ENCODE measurements around the gene CSNK1G2.
"Not testable (repeated sequence)": the region's sequence is repeated elsewhere in the genome, so short reads cannot be mapped to it uniquely, and the experiment has no call there.

The CSNK1G2 gene

GRCh38 chr19:1970003-1970805 is 29.2 kb downstream of the CSNK1G2 start:
- DNase-seq, result no peak

- no peak for DNase-seq
Observed at GRCh38 chr19:1970806-1971502, 30.0 kb downstream of the CSNK1G2 start.

DNA sequence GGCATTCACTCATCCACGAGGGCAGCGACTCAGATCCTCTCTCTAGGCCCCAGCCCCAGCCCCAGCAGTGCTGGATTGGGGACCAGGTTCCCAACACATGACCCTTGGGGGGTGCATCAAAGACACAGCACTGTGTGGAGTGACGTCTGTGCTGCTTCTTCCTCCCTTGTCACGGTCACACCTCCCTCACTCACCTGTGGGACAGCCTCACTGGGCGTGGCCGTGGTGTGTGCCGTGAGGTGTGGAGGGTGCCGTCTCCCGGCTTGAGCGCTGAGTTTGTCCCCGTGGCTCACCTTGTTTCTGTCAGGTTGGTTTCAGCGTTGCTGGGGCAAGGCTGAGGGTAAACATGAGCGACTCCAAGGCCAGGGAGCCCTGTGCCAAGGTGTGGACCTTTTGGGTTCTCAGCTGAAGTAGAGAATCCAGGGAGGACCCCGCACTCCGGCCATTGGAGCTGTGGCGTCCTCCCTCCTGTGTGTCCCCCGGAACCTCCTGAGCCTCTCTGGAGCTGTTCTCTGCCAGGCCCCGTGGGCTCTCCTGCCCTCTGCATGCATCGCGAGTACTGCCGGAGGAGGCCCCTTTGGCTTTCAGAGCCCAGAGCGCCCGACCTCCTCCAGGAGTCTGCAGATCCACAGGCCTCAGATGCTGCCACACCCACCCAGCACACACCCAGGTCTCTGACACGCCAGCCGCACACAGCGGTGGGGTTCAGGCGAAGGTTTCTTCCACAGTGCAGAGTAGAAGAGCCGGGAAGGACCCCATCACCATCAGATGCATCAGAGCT is 33.6 kb downstream of the CSNK1G2 start:
- no peak for DNase-seq

DNA sequence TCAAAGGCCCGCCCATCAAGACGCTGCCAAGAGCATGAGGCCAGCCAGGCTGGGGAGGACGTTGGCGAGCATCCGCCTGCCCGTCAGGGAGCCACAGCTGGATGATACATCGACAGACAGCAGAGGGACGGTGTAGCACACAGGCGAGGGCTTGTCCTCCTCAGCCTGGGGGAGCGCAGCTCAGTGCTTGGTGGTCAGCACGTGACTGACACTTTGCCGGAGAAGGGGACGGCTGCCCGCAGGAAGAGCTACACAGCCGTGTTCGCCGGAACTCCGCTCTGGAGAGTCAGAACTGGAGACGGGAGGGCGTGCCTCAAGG is 34.1 kb downstream of the CSNK1G2 start:
- no peak for DNase-seq

- DNase-seq, result no peak
Observed at GRCh38 chr19:1977120-1977519, 36.1 kb downstream of the CSNK1G2 start.

DNA sequence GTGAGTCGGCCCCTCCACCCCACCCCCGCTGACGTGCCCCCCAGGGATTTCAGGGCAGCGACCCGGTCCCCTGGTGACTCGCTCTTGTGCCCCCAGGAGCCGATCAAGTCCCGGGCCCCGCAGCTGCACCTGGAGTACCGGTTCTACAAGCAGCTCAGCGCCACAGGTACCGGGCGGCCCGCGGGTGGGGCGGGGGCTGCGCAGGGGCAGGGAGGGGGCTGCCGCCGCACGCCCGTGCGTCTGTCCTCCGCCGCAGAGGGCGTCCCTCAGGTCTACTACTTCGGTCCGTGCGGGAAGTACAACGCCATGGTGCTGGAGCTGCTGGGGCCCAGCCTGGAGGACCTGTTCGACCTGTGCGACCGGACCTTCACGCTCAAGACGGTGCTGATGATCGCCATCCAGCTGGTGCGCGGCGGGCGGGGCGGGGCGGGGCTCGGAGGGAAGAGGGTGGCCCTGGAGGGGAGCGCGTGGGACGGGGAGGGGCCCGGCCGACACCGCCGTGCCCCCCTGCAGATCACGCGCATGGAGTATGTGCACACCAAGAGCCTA is 37.4 kb downstream of the CSNK1G2 start:
- no peak for DNase-seq

DNA sequence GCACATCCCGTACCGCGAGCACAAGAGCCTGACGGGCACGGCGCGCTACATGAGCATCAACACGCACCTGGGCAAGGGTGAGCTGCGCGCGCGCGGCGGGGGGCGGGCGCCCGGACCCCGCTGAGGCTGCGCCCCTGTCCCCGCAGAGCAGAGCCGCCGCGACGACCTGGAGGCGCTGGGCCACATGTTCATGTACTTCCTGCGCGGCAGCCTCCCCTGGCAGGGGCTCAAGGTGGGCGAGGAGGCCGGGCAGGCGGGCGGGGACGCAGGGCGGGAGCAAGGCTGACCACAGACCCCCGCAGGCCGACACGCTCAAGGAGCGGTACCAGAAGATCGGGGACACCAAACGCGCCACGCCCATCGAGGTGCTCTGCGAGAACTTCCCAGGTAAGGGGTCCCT is 38.0 kb downstream of the CSNK1G2 start:
- DNase-seq, result no peak

- no peak for DNase-seq
Observed at GRCh38 chr19:1979642-1980041, 38.7 kb downstream of the CSNK1G2 start.

DNA sequence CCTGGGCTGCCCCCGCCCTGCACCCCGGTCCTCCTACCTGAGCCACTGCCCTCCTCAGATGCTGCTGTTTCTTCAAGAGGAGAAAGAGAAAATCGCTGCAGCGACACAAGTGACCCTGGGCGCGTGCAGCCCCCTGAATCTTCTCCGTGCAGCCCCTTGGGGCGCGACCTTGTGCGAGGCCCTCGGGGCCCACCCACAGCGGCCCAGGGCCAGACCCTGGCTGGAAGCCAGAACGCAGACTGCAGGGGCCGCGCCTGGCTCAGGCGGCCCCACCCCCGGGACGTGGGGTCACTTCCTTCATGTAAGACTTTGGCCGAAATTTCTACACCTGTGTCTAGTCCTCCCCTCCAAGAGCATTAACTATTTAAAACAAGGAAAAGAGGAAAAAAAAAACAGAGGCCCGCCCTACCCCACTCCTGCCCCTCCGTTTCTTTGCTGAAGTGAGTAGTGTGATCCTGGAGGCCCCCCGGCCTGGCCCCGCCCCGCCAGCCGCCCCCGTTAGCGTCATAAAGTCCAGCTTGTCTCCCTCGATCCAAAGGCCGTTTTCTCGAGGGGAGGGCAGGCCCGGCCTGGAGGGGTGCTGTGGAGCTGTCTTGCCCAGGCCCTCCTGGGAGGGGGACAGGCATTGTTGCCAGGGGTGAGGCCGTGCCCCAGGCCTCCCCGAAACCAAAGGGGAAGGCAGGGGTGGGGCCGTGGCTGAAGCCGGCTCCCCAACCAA is 39.3 kb downstream of the CSNK1G2 start:
- DNase-seq, result no peak

DNA sequence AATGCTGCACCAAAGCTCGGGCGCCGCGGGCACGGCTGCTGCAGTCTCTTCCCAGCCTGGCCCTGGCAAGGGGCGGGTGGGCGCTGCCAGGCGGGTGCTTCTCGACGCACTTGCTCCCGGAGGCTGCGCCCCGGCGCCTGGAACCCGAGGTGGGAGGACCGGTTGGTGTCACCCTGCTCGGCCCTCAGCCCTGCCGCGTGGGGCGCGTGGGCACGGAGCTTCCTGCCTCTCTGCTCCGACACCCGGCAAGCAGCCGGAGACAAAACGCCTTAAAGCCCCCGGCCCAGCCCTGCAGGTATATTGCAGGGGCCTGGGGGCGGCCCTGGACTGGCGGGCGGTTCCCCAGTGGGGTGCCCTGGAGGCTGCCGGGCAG is 39.8 kb downstream of the CSNK1G2 start:
- no peak for DNase-seq

GRCh38 chr19:1981253-1981652 is 40.3 kb downstream of the CSNK1G2 start:
- DNase-seq, result no peak

- DNase-seq, result no peak
Observed at GRCh38 chr19:1984357-1984756, 43.4 kb downstream of the CSNK1G2 start.

- no peak for DNase-seq
Observed at GRCh38 chr19:1985588-1986356, 44.8 kb downstream of the CSNK1G2 start.

GRCh38 chr19:1986357-1987162 is 45.6 kb downstream of the CSNK1G2 start:
- no peak for DNase-seq

DNA sequence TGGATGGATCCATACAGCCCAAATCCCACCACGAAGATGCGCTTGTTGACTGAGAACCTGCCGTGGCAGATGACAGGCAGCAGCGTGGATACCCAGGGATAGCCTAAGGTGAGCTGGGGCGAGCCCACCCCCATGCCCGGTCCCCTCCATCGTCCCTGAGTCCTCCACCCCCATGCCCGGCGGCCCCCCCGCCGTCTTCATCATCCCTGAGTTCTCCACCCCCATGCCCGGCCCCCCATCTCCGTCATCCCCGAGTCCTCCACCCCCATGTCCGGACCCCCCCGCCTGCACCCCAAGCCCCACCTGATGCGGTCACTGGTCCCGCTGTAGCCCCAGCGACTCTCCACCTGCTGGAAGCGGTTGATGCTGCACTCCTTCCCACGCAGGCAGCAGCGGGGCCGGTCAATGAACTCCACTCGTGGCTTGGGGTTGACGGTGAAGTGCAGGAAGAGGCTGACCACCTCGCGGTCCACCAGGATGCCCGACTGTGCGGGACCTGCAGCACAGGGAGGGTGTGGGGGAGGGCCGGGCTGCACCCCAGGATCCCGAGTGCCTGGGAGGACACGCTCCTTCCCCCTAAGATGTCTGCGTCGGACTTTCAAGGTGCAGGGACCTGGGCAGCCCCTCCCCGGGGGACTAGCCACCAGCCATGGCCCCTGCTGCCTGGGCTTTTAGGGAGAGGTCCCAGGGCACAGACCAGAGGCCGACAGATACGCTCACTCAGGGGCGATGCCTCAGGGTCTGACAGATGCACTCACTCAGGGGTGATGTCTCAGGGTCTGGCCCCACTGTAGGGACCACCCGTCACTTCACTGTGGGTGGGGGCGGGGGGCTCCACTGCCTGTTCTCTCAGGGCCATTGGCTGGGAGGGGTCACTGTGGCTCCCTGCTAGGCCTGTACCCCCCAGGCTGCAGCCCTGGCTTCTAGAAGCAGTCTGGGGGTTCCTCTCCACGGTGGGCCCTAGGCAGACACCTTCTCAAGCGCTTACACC is 46.5 kb downstream of the CSNK1G2 start:
- DNase-seq, result no peak

GRCh38 chr19:1988464-1988863 is 47.5 kb downstream of the CSNK1G2 start:
- not testable (repeated sequence) for DNase-seq

DNA sequence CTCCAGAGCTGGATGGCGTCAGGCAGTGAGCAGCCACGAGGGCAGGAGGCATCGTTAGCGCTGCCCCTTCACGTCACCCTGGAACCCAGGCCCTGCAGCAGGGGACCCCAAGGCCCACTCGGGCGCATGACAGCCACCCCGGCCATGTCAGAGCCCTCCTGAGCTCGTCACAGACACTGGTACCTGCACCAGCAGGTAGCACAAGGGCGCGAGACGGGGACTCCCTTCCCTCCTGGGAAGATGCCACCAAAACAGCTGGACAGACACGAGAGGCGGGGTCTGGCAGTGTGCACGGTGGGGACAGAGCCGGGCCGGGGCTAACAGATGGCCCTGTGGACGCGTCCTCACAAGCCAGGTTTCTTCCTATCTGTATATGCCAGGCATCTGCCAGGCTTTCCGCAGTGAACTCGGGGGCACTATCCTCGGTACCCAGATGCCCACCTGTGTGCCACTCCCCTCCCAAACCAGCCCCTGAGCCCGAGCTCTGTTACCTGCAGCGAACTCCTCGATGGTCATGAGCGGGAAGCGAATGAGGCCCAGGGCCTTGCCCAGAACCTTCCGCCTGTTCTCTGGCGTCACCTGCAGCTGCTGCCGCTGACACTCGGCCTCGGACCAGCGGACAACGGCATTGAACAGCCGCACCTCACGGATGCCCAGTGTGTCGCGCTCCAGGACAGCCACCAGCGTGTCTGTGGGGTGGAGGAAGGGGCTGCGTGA is 48.7 kb downstream of the CSNK1G2 start:
- no peak for DNase-seq

DNA sequence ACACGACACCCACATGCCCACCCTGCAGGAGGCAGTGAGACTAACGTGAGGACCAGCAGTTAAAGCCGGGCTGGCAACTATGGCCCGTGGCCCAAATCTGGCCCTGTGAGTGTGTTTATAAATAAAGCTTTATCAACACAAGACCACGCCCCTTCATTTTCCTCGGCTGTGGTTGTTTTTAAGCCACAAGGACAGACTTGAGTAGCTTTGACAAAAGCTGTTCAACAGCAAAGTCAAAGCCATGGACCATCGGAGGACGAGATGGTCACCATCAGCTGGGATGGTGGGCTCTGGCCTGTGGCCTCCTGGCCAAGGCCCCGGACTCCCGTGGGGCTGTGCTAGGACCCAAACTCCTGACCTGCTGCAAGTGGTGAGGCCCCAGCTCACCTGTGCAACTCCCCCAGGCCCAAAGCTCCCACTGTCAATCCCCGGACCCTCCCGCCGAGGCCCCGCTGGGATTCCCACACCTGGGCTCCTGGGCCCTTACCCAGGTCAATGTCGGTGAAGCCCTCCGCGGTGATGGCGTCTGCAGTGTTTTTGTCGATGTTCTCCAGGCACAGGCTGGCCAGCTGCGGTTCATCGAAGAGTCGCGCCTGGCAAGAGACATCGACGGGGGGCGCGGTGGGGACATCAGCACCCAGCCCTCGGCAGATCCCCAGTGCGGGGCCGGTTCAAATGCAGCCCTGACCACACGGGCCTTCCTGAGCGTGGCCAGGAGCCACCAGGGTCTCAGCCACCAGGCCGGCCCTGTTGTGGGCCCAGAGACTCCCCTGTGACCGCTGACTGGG is 49.5 kb downstream of the CSNK1G2 start:
- DNase-seq, result no peak

Measured in DMS 273 treated with DMSO at 0.1 percent for 48 hours (cell line).